Measurements from ENCODE around the gene E2F3.

DNA sequence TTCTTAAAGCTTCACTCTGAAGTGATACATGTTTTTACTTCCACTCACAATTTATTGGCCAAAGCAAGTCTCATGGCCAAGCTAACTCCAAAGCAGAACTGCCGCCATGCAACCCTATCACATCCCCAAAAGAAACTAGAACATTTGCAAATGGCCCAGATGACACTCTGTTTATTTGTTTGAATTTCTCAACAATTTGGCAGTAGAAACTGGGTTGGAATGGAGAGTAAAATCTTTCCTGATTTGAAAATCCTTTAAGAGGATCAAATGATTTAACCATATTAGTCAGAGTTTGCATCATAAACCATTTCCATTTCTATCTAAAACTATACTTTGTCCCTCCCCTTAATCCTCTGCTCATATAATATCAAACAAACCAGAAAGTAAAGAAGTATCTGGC, 39.1 kb upstream of the E2F3 start:
- TF ChIP-seq CTCF (IDR thresholded peaks at IDR 0.05), result no peak
- no peak for TF ChIP-seq POLR2A (IDR thresholded peaks at IDR 0.05)

All from adrenal gland (tissue), 5 donors.